ENCODE results near the gene RCOR2.

GRCh38 chr11:63908631-63909401 is 8.1 kb downstream of the RCOR2 start:
- TF ChIP-seq CTCF (conservative IDR thresholded peaks at IDR 0.05; ENCODE audit: low read depth, low read length) (no peak), EZH2 (IDR thresholded peaks at IDR 0.05; ENCODE audit: borderline replicate concordance, low read depth, low read length, poor library complexity, severe bottlenecking) (no peak)

Data from A673 (cell line).